Fibroblast of skin of back (primary cell): ENCODE results near the gene CMTM3. TPM values are rescaled to one million over a fixed set of nuclear protein-coding genes. Genes with fewer than 3 reads are reported as not detected.
"Not testable (repeated sequence)": the region's sequence is repeated elsewhere in the genome, so short reads cannot be mapped to it uniquely, and the experiment has no call there.

ENCODE experiments used
- DNase-seq: peaks from one replicate; pipeline ENCODE4 v3.0.0-alpha.2; 2013
- polyA plus RNA-seq, 2 experiments: library from polyadenylated mRNA; unstranded; fragments of 120-200 nt; gene quantifications; one replicate each; pipeline ENCODE4 v1.2.1, GENCODE V29; 2013; ENCODE audit not compliant: insufficient read length in 2 of 2

CMTM3 gene
- polyA plus RNA-seq (2013, experiment 1 of 2; ENCODE audit: insufficient read length): 55.0 TPM
- 39.4 TPM for polyA plus RNA-seq (2013, experiment 2 of 2; ENCODE audit: insufficient read length)

GRCh38 chr16:66604376-66605176, at the start of gene CMTM3:
Gene CMTM3, plus strand, starts transcription at chr16:66604704. Its CDS starts 102 bp downstream, at chr16:66604806.
- peak; percentile 61 for DNase-seq

GRCh38 chr16:66560107-66560506, 44.4 kb upstream of the CMTM3 start:
- no peak for DNase-seq

- DNase-seq: no peak
Observed at GRCh38 chr16:66561381-66562080, 43.0 kb upstream of the CMTM3 start.

- DNase-seq: no peak
Observed at GRCh38 chr16:66562409-66562808, 42.1 kb upstream of the CMTM3 start.

GRCh38 chr16:66562986-66563385, 41.5 kb upstream of the CMTM3 start:
- no peak for DNase-seq

- DNase-seq: no peak
Observed at GRCh38 chr16:66563574-66564334, 40.8 kb upstream of the CMTM3 start.

GRCh38 chr16:66566051-66566901, 38.2 kb upstream of the CMTM3 start, which contains the start of gene CMTM1:
Gene CMTM1, plus strand, starts transcription at chr16:66566439. Its CDS starts 75 bp downstream, at chr16:66566514.
- DNase-seq: no peak

- not testable (repeated sequence) for DNase-seq
Observed at GRCh38 chr16:66567270-66567669, 37.2 kb upstream of the CMTM3 start.

- peak; percentile 56 for DNase-seq
Observed at GRCh38 chr16:66568355-66568754, 36.1 kb upstream of the CMTM3 start.

- DNase-seq: peak; percentile 66
Observed at GRCh38 chr16:66569131-66569530, 35.4 kb upstream of the CMTM3 start.

- DNase-seq: peak; percentile 78
Observed at GRCh38 chr16:66569827-66570405, 34.6 kb upstream of the CMTM3 start.

- no peak for DNase-seq
Observed at GRCh38 chr16:66572356-66572755, 32.1 kb upstream of the CMTM3 start.

GRCh38 chr16:66574081-66574480, 30.4 kb upstream of the CMTM3 start:
- DNase-seq: no peak

GRCh38 chr16:66574531-66574930, 30.0 kb upstream of the CMTM3 start:
- DNase-seq: no peak

- DNase-seq: no peak
Observed at GRCh38 chr16:66575060-66575459, 29.4 kb upstream of the CMTM3 start.

GRCh38 chr16:66576296-66576695, 28.2 kb upstream of the CMTM3 start:
- DNase-seq: no peak

- DNase-seq: no peak
Observed at GRCh38 chr16:66578651-66579531, 25.6 kb upstream of the CMTM3 start, which contains the start of gene CMTM2. Gene CMTM2, plus strand, starts transcription at chr16:66579463. Its CDS starts 145 bp downstream, at chr16:66579608.

- peak; percentile 76 for DNase-seq
Observed at GRCh38 chr16:66580605-66581209, 23.8 kb upstream of the CMTM3 start.

GRCh38 chr16:66581246-66581952, 23.1 kb upstream of the CMTM3 start:
- DNase-seq: peak; percentile 35
